Esophagus muscularis mucosa (tissue), 3 donors: Measurements from ENCODE around the gene LINC00632.

Experiments used
- CTCF ChIP-seq, 3 experiments: fragments of 200-600 bp in 2 of 3; fragments of 450-650 bp in 1 of 3; sonication (generic) in 2 of 3; IDR thresholded peaks; one replicate each; pipeline ENCODE4 v1.5.1; 2017 to 2019; ENCODE audit warnings: antibody characterized with exemption in 3 of 3, mild to moderate bottlenecking in 2 of 3, moderate library complexity in 1 of 3
- POLR2A ChIP-seq: fragments of 450-650 bp; IDR thresholded peaks from one replicate; pipeline ENCODE4 v1.6.1; 2017; ENCODE audit warnings: antibody characterized with exemption, moderate library complexity, mild to moderate bottlenecking, low read depth
- POLR2AphosphoS5 ChIP-seq, 2 donors: sonication (generic); formaldehyde crosslinking; IDR thresholded peaks; one replicate each; pipeline ENCODE4 v1.6.1; 2017; ENCODE audit warnings: antibody characterized with exemption in 2 of 2

DNA sequence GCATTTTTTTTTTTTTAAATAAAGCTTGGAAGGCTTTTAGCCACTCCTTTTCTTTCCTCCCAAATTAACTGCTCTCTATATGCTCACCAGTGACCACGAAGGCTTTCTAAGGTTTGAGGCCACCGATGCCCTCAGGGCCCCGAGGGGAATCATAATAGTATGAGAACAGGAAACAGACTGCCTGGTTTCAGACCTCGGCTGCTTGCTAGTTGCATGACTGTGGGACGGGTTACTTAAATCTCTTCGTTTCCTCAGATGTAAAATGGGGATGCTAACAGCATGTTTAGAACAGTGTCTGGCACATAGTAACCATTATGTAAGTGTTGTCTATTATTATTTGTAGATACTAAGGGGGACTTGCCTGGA is 3.6 kb downstream of the LINC00632 start:
- TF ChIP-seq CTCF (IDR thresholded peaks at IDR 0.05) (no peak), POLR2A (no peak), POLR2AphosphoS5 (IDR thresholded peaks at IDR 0.05) (no peak)
